NCI-H2107 treated with DMSO at 0.1 percent for 48 hours (cell line): Measurements from ENCODE around the gene DEPDC1.
"Not testable (repeated sequence)": the region's sequence is repeated elsewhere in the genome, so short reads cannot be mapped to it uniquely, and the experiment has no call there.

ENCODE experiments used
- DNase-seq: peaks from one replicate; lab custom pipeline; 2025; ENCODE audit not compliant: unreplicated experiment; lab: John Stamatoyannopoulos, UW

DEPDC1 gene, protein sequence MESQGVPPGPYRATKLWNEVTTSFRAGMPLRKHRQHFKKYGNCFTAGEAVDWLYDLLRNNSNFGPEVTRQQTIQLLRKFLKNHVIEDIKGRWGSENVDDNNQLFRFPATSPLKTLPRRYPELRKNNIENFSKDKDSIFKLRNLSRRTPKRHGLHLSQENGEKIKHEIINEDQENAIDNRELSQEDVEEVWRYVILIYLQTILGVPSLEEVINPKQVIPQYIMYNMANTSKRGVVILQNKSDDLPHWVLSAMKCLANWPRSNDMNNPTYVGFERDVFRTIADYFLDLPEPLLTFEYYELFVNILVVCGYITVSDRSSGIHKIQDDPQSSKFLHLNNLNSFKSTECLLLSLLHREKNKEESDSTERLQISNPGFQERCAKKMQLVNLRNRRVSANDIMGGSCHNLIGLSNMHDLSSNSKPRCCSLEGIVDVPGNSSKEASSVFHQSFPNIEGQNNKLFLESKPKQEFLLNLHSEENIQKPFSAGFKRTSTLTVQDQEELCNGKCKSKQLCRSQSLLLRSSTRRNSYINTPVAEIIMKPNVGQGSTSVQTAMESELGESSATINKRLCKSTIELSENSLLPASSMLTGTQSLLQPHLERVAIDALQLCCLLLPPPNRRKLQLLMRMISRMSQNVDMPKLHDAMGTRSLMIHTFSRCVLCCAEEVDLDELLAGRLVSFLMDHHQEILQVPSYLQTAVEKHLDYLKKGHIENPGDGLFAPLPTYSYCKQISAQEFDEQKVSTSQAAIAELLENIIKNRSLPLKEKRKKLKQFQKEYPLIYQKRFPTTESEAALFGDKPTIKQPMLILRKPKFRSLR

DNA sequence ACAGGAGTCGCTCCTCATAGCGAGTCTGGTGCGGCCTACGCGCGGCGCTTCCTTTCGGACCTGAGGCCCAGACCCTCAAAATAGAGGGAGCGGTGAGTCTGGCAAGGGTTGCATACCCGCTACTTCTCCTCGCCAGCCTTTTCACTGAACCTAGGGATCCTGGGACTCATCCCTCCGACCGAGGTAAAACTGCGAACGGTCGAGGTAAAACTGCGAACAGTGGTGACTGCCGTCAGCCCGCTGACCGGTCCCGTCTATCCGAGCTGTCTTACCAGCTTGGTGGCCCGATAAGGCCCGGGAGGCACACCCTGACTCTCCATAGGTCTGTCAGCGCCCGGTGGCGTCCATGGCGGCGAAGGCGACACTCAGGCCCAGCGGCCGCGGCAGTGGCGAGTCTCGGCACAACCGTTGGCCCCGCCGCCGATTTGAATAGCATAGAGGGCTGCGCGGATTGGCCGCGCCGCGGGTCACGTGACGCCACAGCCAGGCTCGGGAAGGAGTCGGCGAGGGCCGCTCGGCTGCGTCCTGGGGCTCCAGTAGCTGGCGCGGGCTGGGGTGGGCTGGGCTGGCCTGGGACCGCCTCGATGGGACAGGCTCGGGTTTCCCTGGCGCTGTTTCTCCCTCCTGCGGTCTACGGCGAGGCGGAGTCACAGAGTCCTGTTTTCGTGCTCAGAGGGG is at the start of gene DEPDC1:
Gene DEPDC1, minus strand, starts transcription at position 403 of the 678 bp plus-strand sequence. Its CDS starts 83 bp downstream, at position 320.
- peak; percentile 89 for DNase-seq

DNA sequence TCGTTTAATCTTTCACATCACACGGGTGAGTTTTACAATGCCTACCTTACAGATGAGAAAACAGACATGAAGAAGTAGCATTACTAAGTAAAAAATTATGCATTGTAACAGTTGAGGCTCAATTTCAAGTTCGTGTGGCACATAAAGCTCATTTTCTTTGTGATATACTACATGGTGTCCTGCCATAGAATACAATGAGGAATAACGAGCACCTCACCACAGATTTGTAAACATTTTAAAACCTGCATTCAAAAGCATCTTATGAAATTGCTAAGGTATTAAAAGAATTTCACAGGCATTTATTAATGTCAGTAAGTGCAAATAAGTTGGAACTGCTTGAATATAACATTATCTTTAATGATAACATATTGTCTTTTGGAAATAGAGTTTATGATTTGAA is 47.8 kb upstream of the DEPDC1 start:
- DNase-seq, result no peak

DNA sequence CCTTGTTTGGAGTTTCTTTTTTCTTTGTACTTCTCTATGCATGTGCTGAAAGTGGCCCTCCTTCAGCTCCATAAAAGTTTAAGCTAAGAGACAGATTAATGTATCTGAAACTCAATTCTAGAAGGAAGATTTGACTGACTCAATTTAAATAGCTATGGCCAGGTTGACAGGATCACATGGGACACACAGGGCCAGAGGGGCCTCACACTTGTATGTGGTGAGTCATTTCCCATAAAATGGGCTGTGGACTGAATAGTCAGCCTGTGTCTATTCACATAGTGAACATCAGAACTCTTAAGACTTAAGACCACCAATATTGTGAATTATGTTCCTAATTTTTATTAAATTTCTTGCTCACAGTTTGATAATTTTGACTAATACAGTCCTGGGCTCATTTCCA is 45.7 kb upstream of the DEPDC1 start:
- no peak for DNase-seq

DNA sequence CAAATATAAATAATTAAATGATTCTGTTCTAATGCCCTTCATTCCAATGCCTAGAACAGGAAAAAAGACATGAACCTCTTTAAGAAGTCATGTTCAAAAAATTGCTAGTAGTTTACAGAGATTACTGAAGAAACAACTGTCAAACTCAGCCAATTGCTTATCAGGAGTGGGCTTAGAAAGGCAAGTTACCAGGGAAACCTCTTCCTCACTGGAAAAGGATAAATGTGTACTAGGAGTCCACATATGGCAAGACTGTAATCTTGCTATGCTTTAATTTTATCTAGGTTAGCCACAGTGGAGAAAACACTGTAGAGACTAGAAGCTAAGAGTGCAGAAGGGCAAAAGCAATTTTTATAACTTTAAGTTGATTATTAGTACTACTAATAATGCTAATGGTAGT is 42.1 kb upstream of the DEPDC1 start:
- no peak for DNase-seq

DNA sequence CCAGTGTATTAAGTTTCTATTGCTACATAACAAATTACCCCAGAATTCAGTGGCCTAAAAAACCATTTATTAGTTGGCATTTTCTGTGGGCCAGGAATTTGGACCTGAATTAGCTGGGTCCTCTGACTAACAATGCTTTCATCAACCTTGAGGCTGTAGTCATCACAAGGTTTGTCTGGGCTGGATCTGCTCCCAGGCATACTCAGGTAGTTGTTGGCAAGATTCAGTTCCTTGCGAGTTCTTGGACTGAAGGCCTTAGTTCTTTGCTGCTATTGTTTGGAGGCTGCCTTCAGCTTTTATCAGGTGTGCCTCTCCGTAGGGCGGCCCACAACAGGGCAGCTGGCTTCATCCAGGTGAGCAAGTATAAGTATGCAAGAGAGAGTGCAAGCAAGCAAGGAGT is 31.4 kb upstream of the DEPDC1 start:
- no peak for DNase-seq

DNA sequence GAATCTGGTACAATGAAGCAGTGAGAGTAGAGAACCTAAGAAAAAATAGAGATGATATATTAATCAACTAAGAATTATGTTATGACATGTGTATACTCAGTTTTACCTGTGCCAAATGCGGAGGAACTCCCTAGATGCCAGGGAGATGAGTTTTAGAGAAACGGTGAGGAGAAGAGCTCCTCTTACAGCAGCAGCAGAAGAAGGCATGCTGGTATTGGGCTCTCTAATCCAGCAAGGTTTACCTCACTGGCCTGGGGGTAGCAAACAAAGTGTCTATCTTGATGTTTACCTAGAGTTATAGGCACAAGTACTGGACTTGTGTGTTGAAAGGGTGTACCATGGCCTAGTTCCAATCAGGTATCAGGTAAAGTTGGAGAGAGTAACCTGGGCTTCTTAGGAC is 28.9 kb upstream of the DEPDC1 start:
- no peak for DNase-seq

DNA sequence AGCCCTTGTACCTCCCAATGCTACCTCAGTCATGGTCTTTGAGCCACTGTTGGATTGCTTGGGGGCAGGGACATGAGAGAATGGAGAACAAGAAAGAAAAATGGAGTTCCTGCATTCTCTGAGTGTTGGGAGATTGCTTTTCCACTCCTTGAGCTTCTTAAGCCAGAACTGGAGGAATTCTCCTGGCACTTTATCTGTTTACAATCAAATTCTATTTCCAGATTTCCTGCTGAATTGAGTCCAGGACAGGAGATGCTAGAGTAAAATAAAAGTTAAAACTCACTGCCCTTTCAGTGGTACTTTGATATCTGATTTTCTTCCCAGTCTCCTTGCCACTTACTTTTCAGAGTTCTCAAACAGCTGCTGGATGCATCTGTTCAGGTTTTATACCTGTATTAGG is 24.4 kb upstream of the DEPDC1 start:
- no peak for DNase-seq

DNA sequence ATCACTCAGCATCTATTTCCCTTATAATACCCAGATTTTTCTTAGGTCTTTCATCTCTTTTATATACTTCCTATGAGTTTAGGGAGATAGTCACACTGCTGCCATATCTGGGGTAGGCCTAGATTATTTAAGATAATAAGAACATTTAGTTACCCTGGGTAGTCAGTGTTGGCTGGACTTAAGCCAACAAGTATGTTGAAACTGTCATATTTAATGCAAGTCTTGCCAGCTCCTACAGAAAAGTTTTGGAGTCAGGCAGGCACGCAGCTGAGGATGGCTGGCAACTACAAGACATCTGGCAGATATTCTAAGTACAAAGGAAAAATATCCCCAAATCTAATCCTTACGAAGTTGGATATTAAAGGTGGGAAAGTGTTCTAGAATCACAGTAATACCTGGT is 19.2 kb upstream of the DEPDC1 start:
- peak; percentile 1 for DNase-seq

DNA sequence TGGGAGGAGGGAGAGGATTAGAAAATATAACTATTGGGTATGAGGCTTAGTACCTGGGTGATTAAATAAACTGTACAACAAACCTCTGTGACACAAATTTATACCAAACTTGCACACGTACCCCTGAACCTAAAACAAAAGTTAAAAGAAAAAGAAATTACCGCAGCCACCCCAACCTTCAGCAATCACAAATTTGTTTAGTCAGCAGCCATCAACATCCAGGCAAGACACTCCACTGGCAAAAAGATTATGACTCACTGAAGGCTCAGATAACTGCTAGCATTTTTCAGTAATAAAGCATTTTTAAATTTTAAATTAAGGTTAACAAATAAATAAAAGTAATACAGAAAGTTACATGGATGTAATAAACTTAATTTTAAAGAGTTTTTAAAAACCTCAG is 14.4 kb upstream of the DEPDC1 start:
- no peak for DNase-seq

DNA sequence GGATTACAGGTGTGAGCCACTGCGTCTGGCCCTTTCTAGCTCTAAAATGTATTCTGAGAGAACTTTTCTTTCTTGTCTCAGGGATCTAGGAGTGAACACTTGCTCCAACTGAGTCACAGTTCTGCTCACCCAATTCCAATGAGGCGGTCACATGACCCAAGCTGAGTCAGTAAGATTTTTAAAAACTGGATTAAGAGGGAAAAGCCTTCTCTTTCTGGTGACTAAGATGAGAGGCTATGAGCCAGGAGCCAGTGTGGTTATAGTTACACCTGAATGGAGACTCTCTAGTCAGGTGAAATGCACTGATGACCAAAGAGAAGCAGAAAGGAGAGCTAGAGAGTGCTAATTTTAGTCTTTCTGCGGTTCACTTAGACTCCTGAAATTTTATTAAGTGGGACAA is 9.5 kb upstream of the DEPDC1 start:
- no peak for DNase-seq

DNA sequence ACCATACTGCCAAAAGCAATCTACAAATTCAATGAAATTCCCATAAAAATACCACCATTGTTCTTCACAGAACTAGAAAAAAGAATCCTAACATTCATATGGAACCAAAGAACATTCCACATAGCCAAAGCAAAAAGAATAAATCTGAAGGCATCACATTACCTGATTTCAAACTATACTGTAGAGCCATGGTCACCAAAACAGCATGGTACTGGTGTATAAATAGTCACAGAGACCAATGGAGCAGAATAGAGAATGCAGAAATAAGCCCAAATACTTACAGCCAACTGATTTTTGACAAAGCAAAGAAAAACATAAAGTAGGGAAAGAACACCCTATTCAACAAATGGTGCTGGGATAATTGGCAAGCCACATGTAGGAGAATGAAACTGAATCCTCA is 6.2 kb upstream of the DEPDC1 start:
- no peak for DNase-seq

DNA sequence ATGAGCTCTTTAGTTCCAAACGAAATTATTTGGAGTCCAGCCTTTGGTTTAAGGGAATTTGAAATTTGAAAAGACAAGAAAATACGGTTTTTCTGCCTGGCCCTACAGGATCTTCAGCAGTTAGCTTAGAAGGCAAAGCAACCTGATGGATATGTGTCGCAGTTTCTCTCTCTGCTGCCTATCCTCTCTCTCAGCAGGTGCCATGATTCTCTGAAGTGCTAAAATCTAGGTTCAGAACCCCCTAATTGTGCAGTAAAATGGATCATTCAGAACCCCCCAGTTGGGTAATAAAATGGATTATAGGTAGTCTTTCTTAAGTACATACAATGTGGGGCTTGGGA is 446 bp upstream of the DEPDC1 start:
- DNase-seq, result no peak

DNA sequence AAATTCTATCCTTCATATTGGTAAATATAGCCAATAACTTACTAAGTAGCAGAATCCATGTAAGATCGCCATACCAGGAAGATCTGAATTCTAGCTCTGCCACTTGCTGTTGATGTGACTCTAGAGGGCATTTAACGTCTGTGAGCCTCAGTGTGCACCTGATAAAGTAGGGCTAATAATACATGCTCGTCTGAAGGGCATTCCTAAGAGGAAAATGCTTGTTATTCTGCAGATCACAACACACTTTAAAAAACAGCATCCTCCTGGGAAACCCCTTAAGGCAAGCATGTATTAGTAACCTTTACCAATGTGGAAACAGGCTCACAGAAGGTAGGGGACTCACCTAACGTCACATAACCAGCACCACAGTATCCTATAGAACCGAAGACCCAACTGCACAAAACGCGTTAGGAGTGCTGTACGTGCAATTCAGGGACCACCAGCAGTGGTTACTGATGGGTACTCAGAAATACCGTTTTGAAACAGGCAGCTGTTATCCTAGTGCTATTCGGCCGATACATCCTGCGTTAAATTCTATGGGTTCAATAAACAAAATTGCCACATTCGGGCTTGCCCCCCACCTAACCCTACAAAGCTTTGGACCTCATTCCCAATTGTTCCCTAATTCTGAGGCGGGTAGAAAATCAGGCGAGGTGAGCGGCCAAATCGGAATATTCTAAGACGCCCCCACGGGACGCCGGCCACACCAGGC is 758 bp downstream of the DEPDC1 start:
- DNase-seq, result peak; percentile 48

DNA sequence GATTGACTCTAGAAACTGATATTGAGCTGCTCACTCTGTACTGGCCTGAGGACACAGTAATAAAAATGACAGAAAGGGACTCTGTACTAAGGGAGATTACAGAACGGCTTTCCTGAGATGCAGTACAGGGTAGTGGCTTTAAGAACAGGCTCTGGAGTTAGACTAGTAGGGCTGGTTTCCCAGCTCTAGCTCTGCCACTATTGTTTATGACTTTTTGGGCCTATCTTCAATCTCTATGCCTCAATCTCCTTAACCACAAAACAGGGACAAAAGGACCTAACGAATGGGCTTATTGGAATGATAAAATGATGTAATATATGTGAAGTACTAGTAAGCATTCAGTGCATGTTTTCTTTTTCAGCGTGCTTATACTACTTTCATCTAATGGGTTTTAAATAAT is 1.4 kb downstream of the DEPDC1 start:
- DNase-seq, result peak; percentile 48

DNA sequence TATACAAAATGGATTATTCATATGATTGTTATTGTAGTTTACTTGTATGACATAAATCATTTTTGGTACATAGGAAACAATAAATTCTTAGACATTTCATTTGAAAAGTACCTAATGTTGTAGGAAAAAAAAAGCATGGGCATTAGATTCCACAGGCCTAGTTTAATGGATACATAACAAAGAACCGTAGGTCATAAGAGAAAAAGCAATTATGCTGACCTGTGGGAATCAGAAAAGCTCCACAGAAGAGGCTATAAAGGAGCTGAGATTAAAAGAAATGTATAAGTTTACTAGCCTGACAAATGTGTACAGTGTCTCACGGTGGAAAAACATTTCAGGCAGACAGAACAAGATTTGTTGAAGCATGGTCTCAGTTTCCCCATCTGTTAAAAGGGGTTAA is 3.7 kb downstream of the DEPDC1 start:
- DNase-seq, result no peak

DNA sequence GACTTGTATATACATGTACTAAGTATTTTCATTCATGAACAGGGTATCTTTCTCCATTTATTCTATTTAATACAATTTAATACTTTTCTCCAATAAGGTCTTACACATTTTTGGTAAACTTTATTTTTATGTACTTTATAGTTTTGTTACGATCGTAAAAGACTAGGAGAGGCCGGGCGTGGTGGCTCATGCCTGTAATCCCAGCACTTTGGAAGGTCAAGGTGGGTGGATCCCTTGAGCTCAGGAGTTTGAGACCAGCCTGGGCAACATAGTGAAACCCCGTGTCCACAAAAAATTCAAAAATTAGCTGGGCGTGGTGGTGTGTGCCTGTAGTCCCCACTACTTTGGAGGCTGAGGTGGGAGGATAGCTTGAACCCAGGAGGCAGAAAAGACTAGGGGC is 4.6 kb downstream of the DEPDC1 start:
- not testable (repeated sequence) for DNase-seq

DNA sequence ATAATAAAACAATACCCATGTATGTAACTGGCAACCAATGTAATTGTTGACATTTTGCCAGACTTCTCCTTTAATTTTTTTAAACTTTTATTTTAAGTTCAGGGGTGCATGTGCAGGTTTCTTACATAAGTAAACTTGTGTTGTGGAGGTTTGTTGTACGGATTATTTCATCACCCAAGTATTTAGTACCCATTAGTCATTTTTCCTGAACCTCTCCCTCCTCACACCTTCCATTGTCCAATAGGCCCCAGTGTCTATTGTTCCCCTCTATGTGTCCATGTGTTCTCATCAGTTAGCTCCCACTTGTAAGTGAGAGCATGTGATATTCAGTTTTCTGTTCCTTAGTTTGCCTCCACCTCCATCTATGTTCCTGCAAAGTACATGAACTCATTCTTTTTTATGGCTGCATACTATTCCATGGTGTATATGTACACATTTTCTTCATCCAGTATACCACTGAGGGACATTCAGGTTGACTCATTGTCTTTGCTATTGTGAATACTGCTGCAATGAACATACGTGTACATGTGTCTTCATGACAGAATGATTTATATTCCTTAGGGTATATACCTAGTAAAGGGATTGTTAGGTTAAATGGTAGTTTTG is 6.7 kb downstream of the DEPDC1 start:
- DNase-seq, result no peak

DNA sequence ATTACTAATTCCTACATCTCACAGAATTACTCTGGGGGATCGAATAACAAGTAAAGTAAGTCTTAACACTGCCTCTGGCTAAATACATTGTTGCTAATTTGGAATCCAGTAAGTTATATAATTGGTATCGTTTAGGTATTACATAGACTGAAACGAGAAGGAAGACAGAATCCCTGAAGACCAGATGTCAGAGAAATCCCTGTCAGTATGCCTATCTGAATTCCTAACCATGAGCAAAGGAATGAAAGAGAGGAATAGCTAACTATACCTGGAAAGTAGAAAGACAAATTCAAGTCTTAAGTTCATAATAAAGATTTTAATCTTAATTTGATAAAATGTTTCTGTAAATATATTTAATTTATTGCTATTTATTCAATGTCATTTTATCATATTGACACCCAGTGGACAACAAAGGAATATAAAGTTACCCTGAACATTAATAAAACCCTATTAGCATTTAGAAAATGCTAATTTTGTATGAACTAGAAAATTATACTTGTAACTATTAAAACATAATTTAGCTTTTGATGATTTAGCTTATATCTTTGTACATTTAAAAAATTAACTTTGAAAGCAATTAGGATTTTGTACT is 11.4 kb downstream of the DEPDC1 start:
- DNase-seq, result no peak

DNA sequence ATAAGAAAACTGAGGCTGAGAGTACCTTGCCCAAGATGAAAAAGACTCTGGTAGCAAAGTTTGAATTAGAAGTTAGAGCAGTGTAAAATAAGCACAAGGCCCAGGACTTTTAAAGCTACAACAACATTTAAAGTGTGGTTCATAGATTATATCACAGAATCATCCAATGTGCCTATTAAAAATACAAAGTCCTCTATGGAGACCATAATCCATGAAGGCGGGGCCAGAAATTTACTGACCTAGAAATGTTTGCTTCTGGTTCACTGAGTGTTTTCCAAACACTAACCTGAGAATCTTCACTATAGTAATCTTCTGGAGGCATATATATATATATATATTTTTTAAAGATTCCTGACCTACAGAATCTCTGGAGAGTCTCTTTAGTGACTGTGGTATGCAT is 12.3 kb downstream of the DEPDC1 start:
- DNase-seq, result no peak

DNA sequence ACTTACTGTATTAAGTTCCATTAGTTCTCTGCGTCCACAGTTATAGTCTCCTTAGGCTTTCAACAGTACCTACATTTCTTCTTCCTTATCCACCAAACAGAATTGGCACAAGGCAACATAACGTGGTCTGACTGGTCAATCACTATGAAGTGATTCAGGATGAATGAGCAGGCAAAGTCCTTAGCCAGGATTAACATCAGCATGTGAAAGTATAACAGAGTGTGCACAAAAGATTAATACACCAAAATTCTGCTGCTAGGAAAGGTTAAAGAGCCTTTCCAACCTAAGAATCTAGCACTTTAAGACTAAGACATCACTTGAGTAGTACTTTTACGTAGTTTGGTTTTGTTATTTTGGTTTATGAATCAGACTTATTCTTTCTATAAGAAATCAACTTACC is 15.8 kb downstream of the DEPDC1 start:
- DNase-seq, result no peak

DNA sequence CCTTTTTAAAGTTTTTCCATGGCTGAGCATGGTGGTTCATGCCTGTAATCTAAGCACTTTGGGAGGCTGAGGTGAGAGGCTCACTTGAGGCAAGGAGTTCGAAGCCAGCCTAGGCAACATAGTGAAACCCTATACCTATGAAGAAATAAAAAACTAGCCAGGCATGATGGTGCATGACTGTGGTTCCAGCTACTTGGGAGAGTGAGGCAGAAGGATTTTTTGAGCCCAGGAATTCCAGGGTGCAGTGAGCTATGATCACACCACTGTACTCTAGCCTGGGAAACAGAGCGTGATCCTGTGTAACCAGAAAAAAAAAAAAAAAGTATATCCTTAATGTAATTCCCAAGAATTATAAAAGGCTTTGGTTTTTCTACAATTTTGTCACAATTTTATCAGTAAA is 17.4 kb downstream of the DEPDC1 start:
- DNase-seq, result no peak
